K562 (cell line): ENCODE results near the gene SIK3. TPM values are rescaled to one million over a fixed set of nuclear protein-coding genes. Genes with fewer than 3 reads are reported as not detected.

Experiments used
- ATF3 ChIP-seq, 2 experiments: fragments of 450-650 bp in 1 of 2; sonication (generic) in 1 of 2; formaldehyde crosslinking in 1 of 2; IDR thresholded peaks in 1 of 2; conservative IDR thresholded peaks in 1 of 2; 2 replicates each; pipeline versions ENCODE4 v1.6.1 to v1.8.1; 2016 to 2023; ENCODE audit warnings: mild to moderate bottlenecking in 2 of 2, moderate library complexity in 2 of 2, inconsistent platforms in 1 of 2, missing genetic modification reagents in 1 of 2
- CCNT2 ChIP-seq: IDR thresholded peaks from 2 replicates; pipeline ENCODE4 v1.6.1; 2011; ENCODE audit warnings: borderline replicate concordance, low read depth, mild to moderate bottlenecking, moderate library complexity, mixed read lengths, low read length; ENCODE audit not compliant: insufficient read length; ENCODE audit errors: extremely low read depth
- CHD4 ChIP-seq: fragments of 200-600 bp; sonication (generic); IDR thresholded peaks from 3 replicates; pipeline ENCODE4 v1.6.1; 2012; ENCODE audit warnings: low read depth, mild to moderate bottlenecking, mixed read lengths, low read length, inconsistent platforms; ENCODE audit not compliant: insufficient read depth, insufficient replicate concordance, poor library complexity, severe bottlenecking
- FOXJ3 ChIP-seq: sonication (generic); formaldehyde crosslinking; IDR thresholded peaks from 2 replicates; pipeline ENCODE4 v1.4.0; 2020; ENCODE audit warnings: mild to moderate bottlenecking, missing genetic modification reagents
- KAT7 ChIP-seq: sonication (generic); formaldehyde crosslinking; IDR thresholded peaks from 2 replicates; pipeline ENCODE4 v1.8.0; 2022; ENCODE audit warnings: missing genetic modification reagents, mild to moderate bottlenecking, borderline replicate concordance
- KDM5B ChIP-seq: fragments of 200-600 bp; sonication (generic); IDR thresholded peaks from 2 replicates; pipeline ENCODE4 v1.6.1; 2012; ENCODE audit warnings: low read depth, mild to moderate bottlenecking, moderate library complexity, low read length, control low read depth, inconsistent platforms; ENCODE audit not compliant: insufficient replicate concordance
- MAX ChIP-seq: sonication (generic); formaldehyde crosslinking; IDR thresholded peaks from 2 replicates; pipeline ENCODE4 v1.9.0; 2022; ENCODE audit warnings: mild to moderate bottlenecking, missing genetic modification reagents
- NCOR1 ChIP-seq: fragments of 450-650 bp; IDR thresholded peaks from 2 replicates; pipeline ENCODE4 v1.6.1; 2016; ENCODE audit warnings: mild to moderate bottlenecking, moderate library complexity
- NR2C2 ChIP-seq, 2 experiments: fragments of 200-800 bp in 1 of 2; sonication (Bioruptor generic) in 1 of 2; sonication (generic) in 1 of 2; formaldehyde crosslinking in 1 of 2; IDR thresholded peaks; 2 replicates each; pipeline versions ENCODE4 v1.6.1 to v1.8.0; 2016 to 2022; ENCODE audit warnings: mild to moderate bottlenecking in 1 of 2, missing compliant biosample characterization in 1 of 2, missing genetic modification characterization in 1 of 2, missing genetic modification reagents in 1 of 2
- NR3C1 ChIP-seq: sonication (generic); formaldehyde crosslinking; IDR thresholded peaks from 2 replicates; pipeline ENCODE4 v1.8.1; 2022; ENCODE audit warnings: missing genetic modification reagents
- POLR2AphosphoS5 ChIP-seq: IDR thresholded peaks from 2 replicates; pipeline ENCODE4 v1.6.1; 2011; ENCODE audit warnings: mild to moderate bottlenecking, low read depth, low read length, moderate library complexity; ENCODE audit not compliant: control insufficient read depth, insufficient read depth
- SIN3A ChIP-seq, 2 experiments: fragments of 150-350 bp in 1 of 2; IDR thresholded peaks; 2 replicates each; pipeline ENCODE4 v1.6.1; 2011 to 2016; ENCODE audit warnings: borderline replicate concordance in 2 of 2, low read depth in 2 of 2, low read length in 2 of 2, mild to moderate bottlenecking in 2 of 2, moderate library complexity in 2 of 2; ENCODE audit not compliant: control insufficient read depth in 1 of 2
- SMAD4 ChIP-seq: fragments of 250-450 bp; sonication (Bioruptor Pico); conservative IDR thresholded peaks from 2 replicates; pipeline ENCODE4 v1.8.0; 2021; ENCODE audit warnings: inconsistent platforms, mild to moderate bottlenecking, moderate library complexity
- TBP ChIP-seq: optimal IDR thresholded peaks from 2 replicates; pipeline ENCODE3; 2011; ENCODE audit warnings: low read depth, low read length, improper control_type of control experiment
- U2AF2 ChIP-seq: fragments of 200-400 bp; formaldehyde crosslinking; optimal IDR thresholded peaks from 2 replicates; pipeline ENCODE3; 2017; ENCODE audit warnings: low read depth, mild to moderate bottlenecking, low read length
- ZBTB17 ChIP-seq: fragments of 450-650 bp; formaldehyde crosslinking; IDR thresholded peaks from 2 replicates; pipeline ENCODE4 v1.4.0; 2020; ENCODE audit warnings: mild to moderate bottlenecking
- ZNF444 ChIP-seq: fragments of 250-450 bp; sonication (Bioruptor Pico); IDR thresholded peaks from 2 replicates; pipeline ENCODE4 v1.4.0; 2020; ENCODE audit warnings: mild to moderate bottlenecking, moderate library complexity
- ZNF518B ChIP-seq: fragments of 250-450 bp; sonication (Bioruptor Pico); IDR thresholded peaks from 2 replicates; pipeline ENCODE4 v1.5.0; 2021; ENCODE audit warnings: mild to moderate bottlenecking, moderate library complexity
- ZNF668 ChIP-seq: fragments of 250-450 bp; sonication (Bioruptor Pico); IDR thresholded peaks from 2 replicates; pipeline ENCODE4 v1.8.0; 2022; ENCODE audit warnings: mild to moderate bottlenecking, inconsistent platforms
- polyA plus RNA-seq, 8 experiments: library from polyadenylated mRNA; depleted of rRNA in 4 of 8; stranded (reverse) in 5 of 8; unstranded in 3 of 8; fragments of >200 nt; fragmentation: Nextera tagmentation in 2 of 8; fragmentation: Illumina TruSeq in 1 of 8; extraction: Ambion mirVana in 2 of 8; extraction: Trizol in 1 of 8; gene quantifications; 2 replicates each; pipeline versions ENCODE4 v1.2.1 to v1.2.3, GENCODE V29; 2011 to 2014; ENCODE audit warnings: inconsistent platforms in 1 of 8, missing spikeins in 1 of 8
- total RNA-seq, 7 experiments: library from RNA; depleted of rRNA in 6 of 7; stranded (reverse); fragments of >200 nt in 6 of 7; fragmentation: Illumina TruSeq in 2 of 7; extraction: Trizol in 2 of 7; gene quantifications; 2 replicates each; pipeline versions ENCODE4 v1.2.1 to v1.2.3, GENCODE V29; 2011 to 2021; ENCODE audit warnings: low replicate concordance in 1 of 7

The SIK3 gene
- total and polyA plus RNA-seq, 9 of the 15 experiments (the other 6 are each of a cell fraction or from before 2014, with no cell fraction given): 1.6 to 21.6 (median 8.0) TPM

GRCh38 chr11:117143871-117144476 lies 45.7 kb upstream of the SIK3 start, which contains the start of gene PAFAH1B2 (continued):
- TF ChIP-seq NR3C1 (CRISPR knock-in tag) (no peak), SMAD4 (CRISPR knock-in tag) (0 out of 2 replicates have a peak, but pooled peaks have one; percentile 27), KDM5B (peak; percentile 97), U2AF2 (no peak), CCNT2 (peak; percentile 40), NCOR1 (no peak; the same call in 1 of the 2 replicates), SIN3A (IDR thresholded peaks at IDR 0.05; ENCODE audit: borderline replicate concordance in 2 of 2, control insufficient read depth in 1 of 2, low read depth in 2 of 2, low read length in 2 of 2) (peak; percentile 67 to 78; a peak in 3 of 4 replicates), KAT7 (CRISPR knock-in tag) (peak; percentile 80; the same call in 1 of the 2 replicates), ATF3 (IDR thresholded peaks at IDR 0.05) (peak; percentile 29; the same call in 1 of the 2 replicates), ATF3 (CRISPR knock-in tag; conservative IDR thresholded peaks at IDR 0.05) (no peak; the same call in 1 of the 2 replicates), POLR2AphosphoS5 (peak; percentile 84), CHD4 (no peak), FOXJ3 (CRISPR knock-in tag) (no peak), ZNF444 (CRISPR knock-in tag) (no peak), ZNF668 (CRISPR knock-in tag) (no peak), NR2C2 (CRISPR knock-in tag; IDR thresholded peaks at IDR 0.05) (peak; percentile 62; the same call in 1 of the 2 replicates), NR2C2 (tag; IDR thresholded peaks at IDR 0.05) (peak; percentile 62), ZBTB17 (CRISPR knock-in tag) (0 out of 2 replicates have a peak, but pooled peaks have one; percentile 19), ZNF518B (no peak), TBP (peak; percentile 81), MAX (CRISPR knock-in tag) (peak; percentile 90)
